ENCODE measurements around the gene SHMT1.
A peak's percentile ranks its signal among the peaks of the same experiment; 100 is the strongest.
"Not testable (repeated sequence)": the region's sequence is repeated elsewhere in the genome, so short reads cannot be mapped to it uniquely, and the experiment has no call there.

The SHMT1 gene

GRCh38 chr17:18363101-18364049 lies at the start of gene SHMT1:
Gene SHMT1 (minus strand): TSS chr17:18363550. CDS start chr17:18355981, 7,569 bp downstream.
- DNase-seq (ENCODE audit: low spot score in 2 of 2) (peak; percentile 83 to 85), ATAC-seq (ENCODE audit: low read depth) (peak; percentile 100)
- Mint-ChIP-seq H3K4me1 (peaks cover 12% of the 10 kb centered on the region), H3K27ac (peak within 1 kb of the TSS; percentile 60), H3K4me3 (peak within 1 kb of the TSS; percentile 98), H3K27me3 (peaks cover under 1% of the 10 kb centered on the region), H3K9me3 (no peaks in the 10 kb centered on the region), H3K36me3 (no peaks in the 10 kb centered on the region)

- Mint-ChIP-seq H3K27ac (peak overlapping the region; percentile 56), H3K4me1 (peaks cover 15% of the 10 kb centered on the region)
- H3K9me3 Mint-ChIP-seq; DNase-seq (ENCODE audit: low spot score in 2 of 2); H3K4me3 Mint-ChIP-seq; H3K27me3 Mint-ChIP-seq; H3K36me3 Mint-ChIP-seq: not testable (repeated sequence)
- ATAC-seq (ENCODE audit: low read depth): peak; percentile 92
Measured at GRCh38 chr17:18412001-18412538, 48.7 kb upstream of the SHMT1 start.

- H3K36me3 Mint-ChIP-seq; DNase-seq (ENCODE audit: low spot score in 2 of 2); H3K9me3 Mint-ChIP-seq; H3K27me3 Mint-ChIP-seq: not testable (repeated sequence)
- Mint-ChIP-seq H3K27ac (peak overlapping the region; percentile 56), H3K4me1 (peaks cover 15% of the 10 kb centered on the region), H3K4me3 (peak overlapping the region; percentile 96)
- peak; percentile 31 for ATAC-seq (ENCODE audit: low read depth)
Measured at GRCh38 chr17:18411377-18411864, 48.1 kb upstream of the SHMT1 start.

- Mint-ChIP-seq H3K4me1 (peaks cover 15% of the 10 kb centered on the region), H3K4me3 (peak overlapping the region; percentile 96), H3K27ac (peak overlapping the region; percentile 56)
- not testable (repeated sequence) for H3K9me3 Mint-ChIP-seq; H3K27me3 Mint-ChIP-seq; H3K36me3 Mint-ChIP-seq; ATAC-seq (ENCODE audit: low read depth); DNase-seq (ENCODE audit: low spot score in 2 of 2)
Measured at GRCh38 chr17:18410736-18411135, 47.4 kb upstream of the SHMT1 start.

GRCh38 chr17:18409321-18409720 lies 46.0 kb upstream of the SHMT1 start:
- H3K4me1 Mint-ChIP-seq: peaks cover 15% of the 10 kb centered on the region
- H3K27ac Mint-ChIP-seq; DNase-seq (ENCODE audit: low spot score in 2 of 2): not testable (repeated sequence)

GRCh38 chr17:18408906-18409305 lies 45.6 kb upstream of the SHMT1 start:
- H3K4me3 Mint-ChIP-seq; H3K9me3 Mint-ChIP-seq; H3K27me3 Mint-ChIP-seq; H3K27ac Mint-ChIP-seq; DNase-seq (ENCODE audit: low spot score in 2 of 2); H3K36me3 Mint-ChIP-seq: not testable (repeated sequence)
- peaks cover 17% of the 10 kb centered on the region for H3K4me1 Mint-ChIP-seq
- peak; percentile 28 for ATAC-seq (ENCODE audit: low read depth)

More at GRCh38 chr17:18409321-18409720, 46.0 kb upstream of the SHMT1 start:
- not testable (repeated sequence) for ATAC-seq (ENCODE audit: low read depth); H3K4me3 Mint-ChIP-seq; H3K36me3 Mint-ChIP-seq; H3K9me3 Mint-ChIP-seq; H3K27me3 Mint-ChIP-seq

GRCh38 chr17:18403604-18404003 lies 40.3 kb upstream of the SHMT1 start:
- H3K27me3 Mint-ChIP-seq; H3K4me1 Mint-ChIP-seq; H3K4me3 Mint-ChIP-seq; H3K27ac Mint-ChIP-seq; H3K9me3 Mint-ChIP-seq; DNase-seq (ENCODE audit: low spot score in 2 of 2); H3K36me3 Mint-ChIP-seq: not testable (repeated sequence)
- ATAC-seq (ENCODE audit: low read depth): peak; percentile 83

- ATAC-seq (ENCODE audit: low read depth): peak; percentile 55
- not testable (repeated sequence) for H3K4me1 Mint-ChIP-seq; H3K27ac Mint-ChIP-seq; H3K9me3 Mint-ChIP-seq; H3K36me3 Mint-ChIP-seq; H3K27me3 Mint-ChIP-seq; DNase-seq (ENCODE audit: low spot score in 2 of 2); H3K4me3 Mint-ChIP-seq
Measured at GRCh38 chr17:18403166-18403565, 39.8 kb upstream of the SHMT1 start.

GRCh38 chr17:18401872-18402590 lies 38.7 kb upstream of the SHMT1 start:
- H3K4me1 Mint-ChIP-seq; H3K4me3 Mint-ChIP-seq; ATAC-seq (ENCODE audit: low read depth); H3K27ac Mint-ChIP-seq; DNase-seq (ENCODE audit: low spot score in 2 of 2); H3K36me3 Mint-ChIP-seq; H3K27me3 Mint-ChIP-seq; H3K9me3 Mint-ChIP-seq: not testable (repeated sequence)

- not testable (repeated sequence) for H3K4me3 Mint-ChIP-seq; DNase-seq (ENCODE audit: low spot score in 2 of 2); H3K27ac Mint-ChIP-seq; H3K4me1 Mint-ChIP-seq; H3K9me3 Mint-ChIP-seq; H3K36me3 Mint-ChIP-seq; H3K27me3 Mint-ChIP-seq
- ATAC-seq (ENCODE audit: low read depth): peak; percentile 100
Measured at GRCh38 chr17:18388728-18389127, 25.4 kb upstream of the SHMT1 start.

- H3K27ac Mint-ChIP-seq; H3K9me3 Mint-ChIP-seq; ATAC-seq (ENCODE audit: low read depth); H3K4me1 Mint-ChIP-seq; H3K27me3 Mint-ChIP-seq; H3K4me3 Mint-ChIP-seq; DNase-seq (ENCODE audit: low spot score in 2 of 2); H3K36me3 Mint-ChIP-seq: not testable (repeated sequence)
Measured at GRCh38 chr17:18388266-18388665, 24.9 kb upstream of the SHMT1 start.

- H3K4me3 Mint-ChIP-seq; H3K27ac Mint-ChIP-seq; H3K4me1 Mint-ChIP-seq; ATAC-seq (ENCODE audit: low read depth); H3K9me3 Mint-ChIP-seq; H3K27me3 Mint-ChIP-seq; H3K36me3 Mint-ChIP-seq; DNase-seq (ENCODE audit: low spot score in 2 of 2): not testable (repeated sequence)
Measured at GRCh38 chr17:18387583-18387982, 24.2 kb upstream of the SHMT1 start.

GRCh38 chr17:18384271-18384670 lies 20.9 kb upstream of the SHMT1 start:
- H3K36me3 Mint-ChIP-seq; H3K4me3 Mint-ChIP-seq; H3K27me3 Mint-ChIP-seq; H3K27ac Mint-ChIP-seq; H3K9me3 Mint-ChIP-seq; ATAC-seq (ENCODE audit: low read depth): not testable (repeated sequence)
- peaks cover 12% of the 10 kb centered on the region for H3K4me1 Mint-ChIP-seq
- peak in 1 of 2 donors; percentile 8 for DNase-seq (ENCODE audit: low spot score in 2 of 2)

- ATAC-seq (ENCODE audit: low read depth) (peak; percentile 52), DNase-seq (ENCODE audit: low spot score in 2 of 2) (peak in 1 of 2 donors; percentile 21)
- Mint-ChIP-seq H3K4me1 (peaks cover 12% of the 10 kb centered on the region), H3K27me3 (peaks cover 12% of the 10 kb centered on the region)
- H3K36me3 Mint-ChIP-seq, H3K9me3 Mint-ChIP-seq, H3K27ac Mint-ChIP-seq, H3K4me3 Mint-ChIP-seq: not testable (repeated sequence)
Measured at GRCh38 chr17:18383079-18383481, 19.7 kb upstream of the SHMT1 start.

All from memory B cell (primary cell).